ENCODE measurements around the gene KDM1B.

The KDM1B gene

GRCh38 chr6:18234564-18234963 lies 79.3 kb downstream of the KDM1B start:
- no peak for DNase-seq (ENCODE audit: low read depth, low spot score)

DNA sequence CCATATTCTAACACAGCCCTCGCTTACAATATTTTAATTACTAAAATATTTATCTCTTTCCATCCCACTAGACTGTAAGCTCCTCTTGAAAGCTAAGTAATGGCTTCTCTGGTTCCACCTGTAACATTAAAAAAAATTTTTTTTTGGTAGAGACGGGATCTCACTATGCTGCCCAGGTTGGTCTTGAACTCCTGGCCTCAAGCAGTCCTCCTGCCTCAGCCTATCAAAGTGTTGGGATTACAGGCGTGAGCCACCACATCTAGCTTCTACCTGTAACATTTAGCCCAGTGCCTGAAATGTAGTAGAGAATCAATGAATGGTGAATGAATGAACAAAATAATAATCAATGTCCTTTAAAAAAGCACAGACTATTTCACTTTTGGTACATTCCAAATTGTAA lies 80.3 kb downstream of the KDM1B start:
- DNase-seq (ENCODE audit: low read depth, low spot score) = no peak

- no peak for DNase-seq (ENCODE audit: low read depth, low spot score)
These were observed 81.9 kb downstream of the KDM1B start for GRCh38 chr6:18237167-18237566.

DNA sequence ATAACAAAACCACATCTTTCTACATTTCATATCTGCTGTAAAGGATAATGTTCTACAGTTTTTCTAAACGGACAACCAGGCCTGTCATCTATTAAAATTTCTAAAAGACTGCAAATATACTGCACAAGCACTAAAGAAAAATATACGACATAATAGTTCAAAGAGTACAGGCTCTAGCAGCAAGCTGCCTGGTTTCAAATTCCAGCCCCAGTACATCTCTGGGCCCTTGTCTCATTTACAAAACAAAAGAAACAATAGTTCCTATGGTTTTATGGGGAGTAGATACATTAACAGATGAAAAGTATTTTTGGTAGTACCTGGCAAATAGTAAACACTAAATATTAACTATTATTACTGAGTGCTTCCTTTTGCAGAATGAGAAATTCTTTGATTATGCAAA lies 85.0 kb downstream of the KDM1B start:
- DNase-seq (ENCODE audit: low read depth, low spot score) = no peak

DNA sequence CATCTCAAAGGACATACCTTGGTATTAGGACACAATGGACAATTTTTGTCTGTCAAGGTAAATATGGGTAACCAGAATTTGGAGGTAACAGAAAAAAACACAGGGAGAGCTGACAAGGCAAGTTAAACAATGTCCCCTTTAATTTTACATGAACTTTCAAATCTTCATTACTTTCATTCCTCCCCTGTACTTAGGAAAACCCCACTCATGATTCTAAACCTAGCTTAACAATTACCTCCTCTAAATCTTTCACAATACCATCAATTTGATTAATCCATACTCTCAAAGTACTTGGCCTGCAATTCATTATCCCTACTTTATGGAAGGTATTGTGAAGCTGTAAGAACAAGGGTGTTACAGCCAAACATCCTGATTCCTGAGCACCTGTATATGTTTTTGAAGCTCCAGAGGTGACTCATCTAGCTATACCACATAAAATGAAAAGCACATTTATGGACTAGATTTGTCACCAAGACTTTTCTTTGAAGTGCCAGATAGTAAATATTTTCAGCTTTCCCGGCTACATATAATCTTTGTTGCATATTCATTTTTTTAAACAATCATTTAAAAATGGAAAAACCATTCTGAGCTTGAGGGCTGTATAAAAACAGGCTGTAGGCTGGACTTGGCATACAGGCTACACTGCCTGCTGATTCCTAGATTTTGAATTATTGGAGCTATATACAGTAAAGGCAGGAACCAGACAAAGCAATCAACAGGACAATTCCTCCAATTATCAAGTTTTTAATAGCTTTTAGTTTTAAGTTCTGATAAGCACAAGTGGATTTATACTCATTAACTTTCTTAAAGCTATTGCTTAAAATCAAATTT lies 86.2 kb downstream of the KDM1B start:
- DNase-seq (ENCODE audit: low read depth, low spot score) = no peak

GRCh38 chr6:18242062-18242851 lies 87.0 kb downstream of the KDM1B start:
- no peak for DNase-seq (ENCODE audit: low read depth, low spot score)

GRCh38 chr6:18243302-18243893 lies 88.2 kb downstream of the KDM1B start:
- DNase-seq (ENCODE audit: low read depth, low spot score) = no peak

DNA sequence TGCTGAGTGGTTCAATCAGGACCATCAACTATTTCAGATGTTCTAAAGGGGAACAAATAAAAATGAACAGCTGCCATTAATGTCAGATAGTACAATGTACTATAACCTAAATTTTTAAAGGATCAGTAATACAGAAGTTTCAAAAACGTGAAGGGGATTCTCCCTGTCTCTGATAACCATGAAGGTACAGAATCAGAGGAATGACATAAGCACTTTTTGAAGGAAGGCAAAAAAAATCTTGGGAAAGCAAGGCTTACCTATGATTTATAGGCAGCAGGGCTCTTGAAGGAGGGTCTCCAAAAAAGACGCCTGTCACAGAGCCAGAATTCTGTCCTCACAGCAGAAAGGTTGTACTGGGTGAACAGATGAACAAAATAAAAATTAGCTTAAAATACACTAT lies 89.0 kb downstream of the KDM1B start:
- no peak for DNase-seq (ENCODE audit: low read depth, low spot score)

GRCh38 chr6:18245079-18245478 lies 89.9 kb downstream of the KDM1B start:
- no peak for DNase-seq (ENCODE audit: low read depth, low spot score)

DNA sequence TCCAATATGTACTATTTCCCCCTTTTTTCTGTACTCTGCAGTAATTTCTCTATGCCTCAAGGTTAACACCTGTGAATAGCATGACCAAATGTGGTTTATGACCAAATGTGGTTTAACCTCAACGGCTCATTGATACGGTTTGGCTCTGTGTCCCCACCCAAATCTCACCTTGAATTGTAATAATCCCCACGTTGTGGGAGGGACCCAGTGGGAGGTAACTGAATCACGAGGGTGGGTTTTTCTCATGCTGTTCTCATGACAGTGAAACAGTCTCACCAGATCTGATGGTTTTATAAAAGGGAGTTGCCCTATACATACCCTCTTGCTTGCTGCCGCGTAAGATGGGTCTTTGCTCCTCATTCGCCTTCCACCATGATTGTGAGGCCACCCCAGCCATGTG lies 90.4 kb downstream of the KDM1B start:
- DNase-seq (ENCODE audit: low read depth, low spot score) = no peak

- no peak for DNase-seq (ENCODE audit: low read depth, low spot score)
These were observed 91.0 kb downstream of the KDM1B start for GRCh38 chr6:18246205-18246604.

DNA sequence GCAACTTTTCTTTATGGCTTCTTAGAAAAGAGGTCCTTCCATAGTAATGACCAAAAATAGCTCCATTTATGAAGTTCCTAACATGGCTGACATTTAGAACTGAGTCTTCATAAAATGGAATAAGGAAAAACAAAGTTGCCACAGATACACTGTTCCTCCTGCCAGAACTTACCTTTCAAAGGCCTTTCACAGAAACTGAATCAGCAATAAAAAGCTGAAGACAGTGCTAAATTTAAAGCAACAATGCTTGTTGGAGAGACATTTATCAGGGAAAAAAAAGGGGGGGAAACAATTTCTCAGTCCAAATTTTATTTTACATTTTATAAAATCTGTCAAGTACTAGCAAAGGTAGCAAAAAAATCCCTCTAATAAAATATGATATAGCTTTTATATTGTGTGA lies 91.8 kb downstream of the KDM1B start:
- DNase-seq (ENCODE audit: low read depth, low spot score) = no peak

DNA sequence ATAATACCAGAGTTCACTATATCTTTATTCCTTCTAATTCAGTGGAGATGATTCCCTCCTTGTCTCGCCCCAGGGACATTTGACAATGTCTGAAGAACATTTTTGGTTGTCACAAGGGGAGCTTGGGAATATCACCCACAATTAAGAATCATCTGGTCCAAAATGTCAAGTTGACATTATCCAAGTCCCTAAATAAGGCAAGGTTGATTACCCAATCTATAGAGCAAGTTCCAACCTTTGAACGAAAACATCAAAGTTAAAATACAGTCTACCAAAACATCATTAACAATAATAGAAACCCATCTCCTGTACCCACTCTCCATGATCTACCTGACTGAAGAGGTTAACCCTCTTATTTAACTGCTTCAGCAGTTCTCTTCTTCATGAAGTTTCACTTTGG lies 93.5 kb downstream of the KDM1B start:
- no peak for DNase-seq (ENCODE audit: low read depth, low spot score)

DNA sequence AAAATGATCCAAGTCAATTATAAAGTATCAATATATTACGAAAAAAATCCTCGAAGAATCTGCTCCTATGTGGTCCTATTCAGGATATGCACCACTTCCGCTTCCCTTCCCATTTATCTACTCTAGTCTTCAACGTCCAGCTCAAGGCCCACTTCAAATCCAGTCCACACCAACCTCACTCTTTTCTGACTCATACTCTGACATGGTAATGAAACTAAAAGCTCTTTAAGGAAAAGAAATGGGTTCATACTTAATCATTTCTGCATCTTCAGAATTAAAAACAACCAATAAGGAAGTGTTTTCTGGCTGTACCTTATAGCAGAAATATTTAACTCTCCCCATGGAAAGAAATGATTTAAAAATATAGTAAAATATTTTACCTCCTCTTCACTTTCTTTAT lies 94.0 kb downstream of the KDM1B start:
- no peak for DNase-seq (ENCODE audit: low read depth, low spot score)

DNA sequence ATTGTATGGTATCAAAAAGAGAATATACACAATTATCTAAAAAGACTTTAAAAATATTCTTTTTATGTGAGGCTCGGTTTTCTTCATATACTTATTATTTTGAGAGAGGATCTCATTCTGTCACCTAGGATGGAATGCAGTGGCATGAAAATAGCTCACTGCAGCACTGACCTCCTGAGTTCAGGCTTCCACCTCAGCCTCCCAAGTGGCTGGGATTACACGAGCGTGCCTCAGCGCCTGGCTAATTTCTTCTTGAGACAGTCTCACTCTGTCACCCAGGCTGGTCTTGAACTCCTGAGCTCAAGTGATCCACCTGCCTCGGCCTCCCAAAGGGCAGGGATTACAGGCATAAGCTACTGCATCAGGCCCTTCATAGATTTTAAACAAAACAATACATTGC lies 98.4 kb downstream of the KDM1B start:
- DNase-seq (ENCODE audit: low read depth, low spot score) = no peak

- DNase-seq (ENCODE audit: low read depth, low spot score) = no peak
These were observed 99.6 kb downstream of the KDM1B start for GRCh38 chr6:18254793-18255192.

GRCh38 chr6:18259675-18260447 lies 104.6 kb downstream of the KDM1B start:
- no peak for DNase-seq (ENCODE audit: low read depth, low spot score)

DNA sequence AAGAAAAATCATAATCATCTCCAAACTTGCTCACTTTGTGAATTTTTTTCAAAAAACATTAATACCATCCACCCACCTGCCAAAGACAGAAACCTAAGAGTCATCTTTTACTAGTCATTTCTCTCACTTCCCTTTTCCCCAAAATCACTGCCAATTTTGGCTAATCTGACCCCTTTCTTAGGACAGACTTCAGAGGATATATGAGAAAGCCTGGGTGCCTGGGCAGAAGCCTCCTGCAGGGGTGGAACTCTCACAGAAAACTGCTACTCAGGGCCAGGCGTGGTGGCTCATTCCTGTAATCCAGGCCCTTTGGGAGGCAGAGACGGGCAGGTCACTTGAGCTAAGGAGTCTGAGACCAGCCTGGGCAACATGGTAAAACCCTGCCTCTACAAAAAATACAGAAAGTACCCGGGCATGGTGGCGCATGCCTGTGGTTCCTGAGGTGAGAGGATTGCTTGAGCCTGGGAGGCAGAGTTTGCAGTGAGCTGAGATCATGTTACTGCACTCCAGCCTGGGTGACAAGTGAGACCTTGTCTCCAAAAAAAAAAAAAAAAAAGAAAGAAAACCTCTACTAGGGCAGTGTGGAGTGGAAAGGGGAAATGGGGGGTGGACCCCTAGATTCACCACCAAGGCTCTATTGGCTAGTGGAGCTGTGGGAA lies 105.4 kb downstream of the KDM1B start:
- DNase-seq (ENCODE audit: low read depth, low spot score) = no peak

- no peak for DNase-seq (ENCODE audit: low read depth, low spot score)
These were observed 106.7 kb downstream of the KDM1B start for GRCh38 chr6:18261877-18262276.

DNA sequence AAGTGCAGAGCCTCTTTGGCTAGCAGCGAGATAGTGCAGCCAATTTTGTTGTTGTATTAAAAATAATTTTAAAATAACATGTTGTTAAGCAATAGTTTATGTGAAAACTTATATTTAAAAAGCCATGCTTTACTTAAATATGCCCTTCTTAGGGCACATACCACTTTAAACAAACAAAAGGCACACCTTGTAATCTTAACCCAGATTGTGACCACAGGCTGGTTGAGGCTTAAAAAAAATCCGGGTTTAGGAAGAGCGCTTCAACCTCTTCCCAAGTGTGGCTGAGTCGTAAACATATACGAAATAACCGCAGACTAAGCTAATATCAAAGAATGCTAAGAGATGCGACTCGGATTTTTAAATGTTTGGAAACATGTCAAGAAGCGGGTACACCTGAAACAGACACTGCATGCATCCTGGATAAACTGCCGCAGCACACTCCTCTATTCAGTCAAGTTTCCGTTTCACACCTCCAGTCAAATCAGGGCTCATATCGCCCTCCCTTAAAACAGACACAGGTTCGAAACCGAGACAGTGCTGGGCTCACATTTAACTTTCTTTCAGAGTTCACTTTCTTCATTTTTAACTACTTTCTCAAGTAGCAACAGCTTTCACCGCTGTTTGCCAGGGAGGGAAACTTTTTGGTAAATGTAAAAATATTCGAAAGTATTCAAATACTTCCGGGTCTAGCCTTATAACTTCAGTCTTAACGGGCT lies 107.6 kb downstream of the KDM1B start:
- DNase-seq (ENCODE audit: low read depth, low spot score) = no peak

Data from smooth muscle cell of the brain vasculature (primary cell).